ENCODE data around the gene KIF19. TPM values are rescaled to one million over a fixed set of nuclear protein-coding genes. Genes with fewer than 3 reads are reported as not detected.
A peak's percentile ranks its signal among the peaks of the same experiment; 100 is the strongest.
"Not testable (repeated sequence)": the region's sequence is repeated elsewhere in the genome, so short reads cannot be mapped to it uniquely, and the experiment has no call there.

The KIF19 gene, protein sequence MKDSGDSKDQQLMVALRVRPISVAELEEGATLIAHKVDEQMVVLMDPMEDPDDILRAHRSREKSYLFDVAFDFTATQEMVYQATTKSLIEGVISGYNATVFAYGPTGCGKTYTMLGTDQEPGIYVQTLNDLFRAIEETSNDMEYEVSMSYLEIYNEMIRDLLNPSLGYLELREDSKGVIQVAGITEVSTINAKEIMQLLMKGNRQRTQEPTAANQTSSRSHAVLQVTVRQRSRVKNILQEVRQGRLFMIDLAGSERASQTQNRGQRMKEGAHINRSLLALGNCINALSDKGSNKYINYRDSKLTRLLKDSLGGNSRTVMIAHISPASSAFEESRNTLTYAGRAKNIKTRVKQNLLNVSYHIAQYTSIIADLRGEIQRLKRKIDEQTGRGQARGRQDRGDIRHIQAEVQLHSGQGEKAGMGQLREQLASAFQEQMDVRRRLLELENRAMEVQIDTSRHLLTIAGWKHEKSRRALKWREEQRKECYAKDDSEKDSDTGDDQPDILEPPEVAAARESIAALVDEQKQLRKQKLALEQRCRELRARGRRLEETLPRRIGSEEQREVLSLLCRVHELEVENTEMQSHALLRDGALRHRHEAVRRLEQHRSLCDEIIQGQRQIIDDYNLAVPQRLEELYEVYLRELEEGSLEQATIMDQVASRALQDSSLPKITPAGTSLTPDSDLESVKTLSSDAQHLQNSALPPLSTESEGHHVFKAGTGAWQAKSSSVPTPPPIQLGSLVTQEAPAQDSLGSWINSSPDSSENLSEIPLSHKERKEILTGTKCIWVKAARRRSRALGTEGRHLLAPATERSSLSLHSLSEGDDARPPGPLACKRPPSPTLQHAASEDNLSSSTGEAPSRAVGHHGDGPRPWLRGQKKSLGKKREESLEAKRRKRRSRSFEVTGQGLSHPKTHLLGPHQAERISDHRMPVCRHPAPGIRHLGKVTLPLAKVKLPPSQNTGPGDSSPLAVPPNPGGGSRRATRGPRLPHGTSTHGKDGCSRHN
- 80.8 TPM for total RNA-seq (ENCODE audit: unreplicated experiment)
- long read RNA-seq, transcript KIF19-205 (2 exons, 1,205 nt): major isoform, 14 of 33 reads
- long read RNA-seq, partial matches to known transcripts: 4 of 33 reads
- long read RNA-seq, other reads (novel, unspliced or antisense): 7 of 33 reads

DNA sequence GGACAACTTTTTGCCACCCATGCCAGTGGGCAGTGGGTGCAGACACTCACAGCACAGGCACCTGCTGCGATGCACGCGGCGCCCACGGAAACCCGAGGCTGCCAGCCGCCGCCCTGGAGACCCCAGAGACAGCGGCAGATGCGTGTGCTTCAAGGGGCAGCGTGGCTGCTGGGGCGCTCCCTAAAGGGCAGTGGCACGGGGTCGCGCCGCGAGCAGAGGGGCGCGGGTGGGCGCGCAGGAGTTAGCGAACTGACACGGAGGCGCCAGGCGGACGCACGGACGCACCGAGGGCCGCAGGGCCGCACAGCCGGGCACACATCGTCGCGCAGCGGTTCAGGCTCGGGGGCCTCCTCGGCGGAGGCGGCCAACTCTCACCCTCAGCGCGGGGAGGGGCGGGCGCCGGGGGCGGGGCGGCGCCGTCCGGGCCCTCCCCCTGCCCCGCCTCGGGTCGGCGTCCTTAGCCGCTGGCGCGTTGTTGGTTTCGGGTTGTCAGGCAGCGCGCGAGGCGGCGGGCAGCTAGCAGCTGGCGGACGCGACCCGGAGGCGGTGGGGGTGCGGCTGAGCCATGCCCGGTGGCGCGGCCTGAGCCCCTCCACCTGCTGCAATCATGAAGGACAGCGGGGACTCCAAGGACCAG lies at the start of gene KIF19:
Gene KIF19, plus strand, starts transcription at position 484 of the 637 bp plus-strand sequence. Its CDS starts 124 bp downstream, at position 608.
- H3K36me3 Mint-ChIP-seq (ENCODE audit: unreplicated experiment): peaks cover 5% of the 10 kb centered on the region
- peaks cover 22% of the 10 kb centered on the region for H3K9me3 Mint-ChIP-seq (ENCODE audit: unreplicated experiment)
- peak; percentile 76 for DNase-seq
- H3K4me3 Mint-ChIP-seq (ENCODE audit: unreplicated experiment): peak within 1 kb of the TSS; percentile 93
- peaks cover 7% of the 10 kb centered on the region for H3K27me3 Mint-ChIP-seq (ENCODE audit: unreplicated experiment)
- TF ChIP-seq, protein P1, sequence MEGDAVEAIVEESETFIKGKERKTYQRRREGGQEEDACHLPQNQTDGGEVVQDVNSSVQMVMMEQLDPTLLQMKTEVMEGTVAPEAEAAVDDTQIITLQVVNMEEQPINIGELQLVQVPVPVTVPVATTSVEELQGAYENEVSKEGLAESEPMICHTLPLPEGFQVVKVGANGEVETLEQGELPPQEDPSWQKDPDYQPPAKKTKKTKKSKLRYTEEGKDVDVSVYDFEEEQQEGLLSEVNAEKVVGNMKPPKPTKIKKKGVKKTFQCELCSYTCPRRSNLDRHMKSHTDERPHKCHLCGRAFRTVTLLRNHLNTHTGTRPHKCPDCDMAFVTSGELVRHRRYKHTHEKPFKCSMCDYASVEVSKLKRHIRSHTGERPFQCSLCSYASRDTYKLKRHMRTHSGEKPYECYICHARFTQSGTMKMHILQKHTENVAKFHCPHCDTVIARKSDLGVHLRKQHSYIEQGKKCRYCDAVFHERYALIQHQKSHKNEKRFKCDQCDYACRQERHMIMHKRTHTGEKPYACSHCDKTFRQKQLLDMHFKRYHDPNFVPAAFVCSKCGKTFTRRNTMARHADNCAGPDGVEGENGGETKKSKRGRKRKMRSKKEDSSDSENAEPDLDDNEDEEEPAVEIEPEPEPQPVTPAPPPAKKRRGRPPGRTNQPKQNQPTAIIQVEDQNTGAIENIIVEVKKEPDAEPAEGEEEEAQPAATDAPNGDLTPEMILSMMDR (IDR thresholded peaks at IDR 0.05; ENCODE audit: partially characterized antibody, unreplicated experiment): no peak
- peaks cover 30% of the 10 kb centered on the region for H3K4me1 Mint-ChIP-seq (ENCODE audit: low read depth, unreplicated experiment)
- H3K27ac Mint-ChIP-seq (ENCODE audit: unreplicated experiment): peak within 1 kb of the TSS; percentile 80

DNA sequence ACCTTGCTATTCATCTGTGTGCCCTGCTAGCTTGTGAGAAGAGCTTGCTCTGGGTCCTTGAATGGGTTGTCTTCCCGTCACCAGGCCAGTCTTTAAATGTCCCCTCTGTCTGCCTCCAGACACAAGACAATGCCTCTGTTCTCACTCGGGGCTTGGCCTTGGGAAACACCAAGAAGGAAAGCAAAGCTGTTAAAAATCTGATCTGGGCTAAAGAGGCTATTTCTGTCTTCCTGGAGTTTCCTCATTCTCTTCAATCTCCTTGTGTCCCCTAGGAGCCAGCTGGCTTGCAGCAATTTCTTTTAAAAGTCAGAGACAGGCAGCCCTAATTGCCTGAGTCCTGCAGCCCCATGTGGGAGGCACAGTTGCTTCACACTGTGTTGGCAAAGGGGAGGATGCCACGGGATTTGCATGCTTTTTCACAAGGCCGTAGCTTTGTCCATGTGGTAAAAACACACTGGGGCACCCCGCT lies 49.5 kb upstream of the KIF19 start:
- Mint-ChIP-seq H3K4me3 (ENCODE audit: unreplicated experiment) (peak overlapping the region; percentile 40), H3K9me3 (ENCODE audit: unreplicated experiment) (peaks cover 4% of the 10 kb centered on the region), H3K27ac (ENCODE audit: unreplicated experiment) (peak overlapping the region; percentile 84), H3K36me3 (ENCODE audit: unreplicated experiment) (no peaks in the 10 kb centered on the region), H3K27me3 (ENCODE audit: unreplicated experiment) (peaks cover 7% of the 10 kb centered on the region), H3K4me1 (ENCODE audit: low read depth, unreplicated experiment) (peaks cover 29% of the 10 kb centered on the region)
- TF ChIP-seq, protein P1 (IDR thresholded peaks at IDR 0.05; ENCODE audit: partially characterized antibody, unreplicated experiment): no peak
- no peak for DNase-seq

DNA sequence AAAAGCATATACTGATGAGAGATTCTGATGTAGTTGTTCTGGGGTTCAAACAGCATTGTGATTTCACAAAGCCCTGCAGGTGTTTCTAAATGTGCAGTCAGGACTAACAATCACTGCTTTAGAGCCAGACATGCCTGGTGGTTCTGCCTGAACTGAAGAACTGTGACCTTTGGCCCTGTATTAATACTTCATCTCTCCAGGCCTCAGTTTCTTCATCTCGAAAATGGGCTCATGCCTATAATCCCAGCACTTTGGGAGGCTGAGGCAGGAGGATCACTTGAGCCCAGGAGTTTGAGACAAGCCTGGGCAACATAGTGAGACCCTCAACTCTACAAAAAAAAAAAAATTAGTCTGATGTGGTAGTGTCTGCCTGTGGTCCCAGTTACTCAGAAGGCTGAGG lies 48.1 kb upstream of the KIF19 start:
- no peak for DNase-seq
- Mint-ChIP-seq H3K9me3 (ENCODE audit: unreplicated experiment) (peaks cover 4% of the 10 kb centered on the region), H3K27ac (ENCODE audit: unreplicated experiment) (no peak overlapping the region), H3K4me3 (ENCODE audit: unreplicated experiment) (no peak overlapping the region), H3K4me1 (ENCODE audit: low read depth, unreplicated experiment) (peaks cover 21% of the 10 kb centered on the region), H3K36me3 (ENCODE audit: unreplicated experiment) (no peaks in the 10 kb centered on the region), H3K27me3 (ENCODE audit: unreplicated experiment) (peaks cover 7% of the 10 kb centered on the region)
- TF ChIP-seq, protein P1 (IDR thresholded peaks at IDR 0.05; ENCODE audit: partially characterized antibody, unreplicated experiment): no peak

DNA sequence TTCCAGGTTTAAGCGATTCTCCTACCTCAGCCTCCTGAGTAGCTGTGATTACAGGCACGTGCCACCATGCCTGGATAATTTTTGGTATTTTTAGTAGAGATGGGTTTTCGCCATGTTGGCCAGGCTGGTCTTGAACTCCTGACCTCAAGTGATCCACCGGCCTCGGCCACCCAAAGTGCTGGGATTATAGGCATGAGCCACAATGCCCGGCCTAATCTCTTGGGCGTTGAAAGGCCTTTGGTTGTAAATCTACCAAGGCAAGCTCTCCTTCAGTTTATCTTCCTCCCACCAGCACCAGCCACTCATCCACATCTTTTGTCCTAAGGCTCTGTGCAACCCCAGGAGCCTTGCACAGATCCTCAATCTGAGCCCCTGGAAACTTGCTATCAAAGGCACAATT lies 46.4 kb upstream of the KIF19 start:
- not testable (repeated sequence) for H3K27ac Mint-ChIP-seq (ENCODE audit: unreplicated experiment); H3K27me3 Mint-ChIP-seq (ENCODE audit: unreplicated experiment); H3K4me3 Mint-ChIP-seq (ENCODE audit: unreplicated experiment); H3K9me3 Mint-ChIP-seq (ENCODE audit: unreplicated experiment); DNase-seq; H3K36me3 Mint-ChIP-seq (ENCODE audit: unreplicated experiment)
- H3K4me1 Mint-ChIP-seq (ENCODE audit: low read depth, unreplicated experiment): peaks cover 15% of the 10 kb centered on the region

DNA sequence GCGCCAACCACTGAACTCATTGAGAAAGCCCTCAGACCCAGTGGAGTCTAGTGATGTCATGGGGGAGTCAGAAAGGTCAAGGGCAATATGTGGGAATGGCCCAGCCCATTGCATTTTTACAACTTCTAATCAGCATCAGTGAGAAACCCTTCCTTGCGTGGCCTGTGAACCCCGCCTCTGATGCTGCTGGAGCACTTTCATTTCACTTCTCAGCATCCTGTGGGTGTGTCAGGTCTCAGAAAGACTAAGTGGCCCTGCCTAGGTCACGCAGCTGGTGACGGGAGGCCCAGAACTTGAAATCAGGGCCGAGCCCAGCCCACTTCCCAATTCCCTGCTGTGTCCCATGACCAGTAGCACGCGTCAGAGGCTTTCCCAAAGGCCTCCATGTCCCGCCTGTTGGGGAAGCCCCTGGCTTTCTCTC lies 45.9 kb upstream of the KIF19 start:
- Mint-ChIP-seq H3K27ac (ENCODE audit: unreplicated experiment) (no peak overlapping the region), H3K4me3 (ENCODE audit: unreplicated experiment) (no peak overlapping the region), H3K4me1 (ENCODE audit: low read depth, unreplicated experiment) (peaks cover 13% of the 10 kb centered on the region), H3K36me3 (ENCODE audit: unreplicated experiment) (no peaks in the 10 kb centered on the region), H3K27me3 (ENCODE audit: unreplicated experiment) (peaks cover 4% of the 10 kb centered on the region), H3K9me3 (ENCODE audit: unreplicated experiment) (peaks cover 4% of the 10 kb centered on the region)
- TF ChIP-seq, protein P1 (IDR thresholded peaks at IDR 0.05; ENCODE audit: partially characterized antibody, unreplicated experiment): no peak
- DNase-seq: no peak

Data from glutamatergic neuron (in vitro differentiated cells).